ENCODE results near the gene ABHD16B.

The ABHD16B gene

DNA sequence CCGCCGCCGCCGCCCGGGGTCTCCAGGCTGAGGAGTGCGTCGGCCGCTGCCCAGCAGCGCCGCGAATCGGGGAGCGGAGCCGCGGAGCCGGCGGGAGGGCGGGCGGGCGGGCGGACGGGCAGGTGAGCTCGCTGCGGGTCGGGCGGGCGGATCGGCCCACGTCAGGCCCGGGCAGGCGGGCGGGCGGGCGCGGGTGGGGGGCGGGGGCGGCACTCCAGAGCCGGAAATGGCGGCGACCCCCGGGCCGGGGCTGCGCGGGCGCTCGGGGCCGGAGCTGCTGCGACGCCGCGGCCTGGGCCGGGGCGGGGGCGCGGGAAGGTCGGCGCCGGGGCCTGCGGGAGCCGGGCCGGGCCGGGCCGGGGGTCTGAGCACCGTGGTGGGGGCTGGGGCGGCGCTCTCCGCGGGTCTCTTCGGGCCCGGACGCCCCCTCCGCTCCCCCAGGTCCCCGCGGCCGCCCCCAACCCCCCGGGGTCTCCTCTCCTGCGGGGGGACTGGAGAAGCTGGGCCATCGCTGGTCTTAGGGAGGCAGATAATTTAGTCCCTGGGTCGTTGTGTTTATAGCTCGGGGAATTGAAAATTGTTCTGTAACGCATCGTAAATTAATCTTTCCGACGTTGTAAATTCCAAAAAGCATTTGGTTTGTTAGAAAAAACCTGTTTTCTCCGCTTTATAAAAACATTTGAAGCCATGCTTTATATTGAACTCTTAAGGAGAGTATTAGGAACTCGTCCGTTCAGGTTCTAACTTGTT, 34.1 kb downstream of the ABHD16B start:
- TF ChIP-seq, protein P1, sequence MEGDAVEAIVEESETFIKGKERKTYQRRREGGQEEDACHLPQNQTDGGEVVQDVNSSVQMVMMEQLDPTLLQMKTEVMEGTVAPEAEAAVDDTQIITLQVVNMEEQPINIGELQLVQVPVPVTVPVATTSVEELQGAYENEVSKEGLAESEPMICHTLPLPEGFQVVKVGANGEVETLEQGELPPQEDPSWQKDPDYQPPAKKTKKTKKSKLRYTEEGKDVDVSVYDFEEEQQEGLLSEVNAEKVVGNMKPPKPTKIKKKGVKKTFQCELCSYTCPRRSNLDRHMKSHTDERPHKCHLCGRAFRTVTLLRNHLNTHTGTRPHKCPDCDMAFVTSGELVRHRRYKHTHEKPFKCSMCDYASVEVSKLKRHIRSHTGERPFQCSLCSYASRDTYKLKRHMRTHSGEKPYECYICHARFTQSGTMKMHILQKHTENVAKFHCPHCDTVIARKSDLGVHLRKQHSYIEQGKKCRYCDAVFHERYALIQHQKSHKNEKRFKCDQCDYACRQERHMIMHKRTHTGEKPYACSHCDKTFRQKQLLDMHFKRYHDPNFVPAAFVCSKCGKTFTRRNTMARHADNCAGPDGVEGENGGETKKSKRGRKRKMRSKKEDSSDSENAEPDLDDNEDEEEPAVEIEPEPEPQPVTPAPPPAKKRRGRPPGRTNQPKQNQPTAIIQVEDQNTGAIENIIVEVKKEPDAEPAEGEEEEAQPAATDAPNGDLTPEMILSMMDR (IDR thresholded peaks at IDR 0.05; ENCODE audit: low read length, missing control alignments) = no peak
- peak overlapping the region; percentile 77 for H3K4me3 ChIP-seq (replicated peaks; ENCODE audit: low read depth, low read length)
- no peak for DNase-seq (ENCODE audit: low read depth)

DNA sequence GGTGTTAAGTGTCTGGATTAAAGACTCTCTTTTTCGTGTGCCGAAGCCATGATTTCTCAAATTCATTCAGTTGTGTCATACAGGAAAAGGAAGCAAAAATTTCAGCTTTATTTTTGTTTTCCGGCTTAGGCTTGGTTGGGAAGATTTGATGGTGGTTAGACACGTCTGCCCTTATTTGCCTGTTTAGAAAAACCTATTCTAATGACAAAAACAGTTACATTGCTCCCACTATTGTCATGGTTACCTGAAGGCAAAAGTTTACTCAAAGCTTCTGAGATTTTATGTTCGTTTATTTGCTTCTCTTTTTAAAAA, 34.6 kb downstream of the ABHD16B start:
- H3K4me3 ChIP-seq (replicated peaks; ENCODE audit: low read depth, low read length) = peak overlapping the region; percentile 77
- TF ChIP-seq, protein P1 (IDR thresholded peaks at IDR 0.05; ENCODE audit: low read length, missing control alignments) = no peak

DNA sequence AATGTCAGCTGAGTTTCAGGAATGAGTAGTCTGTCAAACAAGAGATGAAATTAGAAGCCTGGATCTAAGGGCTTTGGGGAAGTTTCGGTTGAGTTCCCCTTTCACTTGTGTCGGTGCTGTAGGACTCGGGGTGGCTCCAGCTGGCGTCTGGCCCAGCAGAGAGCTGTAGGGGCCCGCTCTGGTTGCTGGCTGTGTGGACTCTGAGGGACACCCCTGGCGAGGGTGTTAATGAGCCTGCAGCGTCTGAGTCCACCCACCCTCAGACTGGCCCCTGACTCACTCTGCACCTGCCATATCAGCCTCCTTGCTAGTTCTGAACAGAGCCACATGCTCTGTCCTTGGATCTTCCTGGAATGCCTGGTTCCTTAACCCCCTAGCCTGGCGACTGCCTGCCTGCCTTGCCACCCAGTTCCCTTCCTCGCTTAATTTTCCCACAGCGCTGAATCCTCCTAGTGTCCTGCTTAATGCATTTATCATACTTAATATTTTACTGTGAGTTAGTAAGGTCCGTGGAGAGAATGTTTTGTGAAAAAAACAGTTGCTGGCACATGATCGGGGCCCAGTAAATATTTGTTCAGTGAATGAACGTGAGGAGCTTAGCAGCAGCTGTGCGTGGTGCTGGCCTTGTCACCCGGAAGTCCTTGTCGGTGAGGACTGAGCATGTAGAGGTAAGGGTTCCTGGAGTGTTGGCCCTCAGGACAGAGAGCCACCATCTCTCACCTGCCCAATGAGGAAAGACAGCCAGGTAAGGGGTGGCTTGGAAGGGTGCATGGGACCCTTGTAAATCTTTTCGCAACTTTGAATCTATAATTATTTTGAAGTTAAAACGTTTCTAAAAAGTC, 35.2 kb downstream of the ABHD16B start:
- DNase-seq (ENCODE audit: low read depth) = no peak
- peak overlapping the region; percentile 77 for H3K4me3 ChIP-seq (replicated peaks; ENCODE audit: low read depth, low read length)
- TF ChIP-seq, protein P1 (IDR thresholded peaks at IDR 0.05; ENCODE audit: low read length, missing control alignments) = no peak

More for the DNA sequence above, 34.6 kb downstream of the ABHD16B start:
- DNase-seq (ENCODE audit: low read depth) = peak; percentile 38

DNA sequence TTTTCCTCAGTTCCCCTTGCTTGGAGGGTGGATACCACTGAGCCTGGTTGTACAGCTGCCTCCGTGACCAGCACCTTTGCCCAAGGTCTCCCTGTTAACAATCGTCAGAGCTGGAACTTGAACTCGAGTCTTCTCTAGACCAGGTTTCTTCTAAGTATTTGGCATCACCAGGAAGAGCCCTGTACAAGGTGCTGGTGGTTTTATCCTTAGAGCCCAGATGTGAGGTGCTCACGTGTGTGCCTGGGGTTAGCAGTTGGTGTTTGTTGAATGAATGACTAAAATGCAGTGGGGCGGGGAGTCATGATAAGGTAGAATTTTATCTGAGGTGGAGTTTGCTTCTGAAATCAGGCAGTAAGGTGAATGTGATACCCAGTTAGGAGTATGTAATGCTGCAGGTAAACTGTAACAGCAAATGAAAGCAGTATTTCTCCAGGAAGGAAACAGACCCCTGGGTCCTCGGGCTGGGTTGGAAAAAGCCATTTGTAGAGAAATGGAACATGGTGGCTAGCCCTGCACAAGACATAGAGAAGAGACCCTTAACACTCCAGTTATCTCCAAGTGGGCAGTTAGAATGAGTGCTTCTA, 36.8 kb downstream of the ABHD16B start:
- no peak overlapping the region for H3K4me3 ChIP-seq (replicated peaks; ENCODE audit: low read depth, low read length)
- TF ChIP-seq, protein P1 (IDR thresholded peaks at IDR 0.05; ENCODE audit: low read length, missing control alignments) = no peak
- no peak for DNase-seq (ENCODE audit: low read depth)

DNA sequence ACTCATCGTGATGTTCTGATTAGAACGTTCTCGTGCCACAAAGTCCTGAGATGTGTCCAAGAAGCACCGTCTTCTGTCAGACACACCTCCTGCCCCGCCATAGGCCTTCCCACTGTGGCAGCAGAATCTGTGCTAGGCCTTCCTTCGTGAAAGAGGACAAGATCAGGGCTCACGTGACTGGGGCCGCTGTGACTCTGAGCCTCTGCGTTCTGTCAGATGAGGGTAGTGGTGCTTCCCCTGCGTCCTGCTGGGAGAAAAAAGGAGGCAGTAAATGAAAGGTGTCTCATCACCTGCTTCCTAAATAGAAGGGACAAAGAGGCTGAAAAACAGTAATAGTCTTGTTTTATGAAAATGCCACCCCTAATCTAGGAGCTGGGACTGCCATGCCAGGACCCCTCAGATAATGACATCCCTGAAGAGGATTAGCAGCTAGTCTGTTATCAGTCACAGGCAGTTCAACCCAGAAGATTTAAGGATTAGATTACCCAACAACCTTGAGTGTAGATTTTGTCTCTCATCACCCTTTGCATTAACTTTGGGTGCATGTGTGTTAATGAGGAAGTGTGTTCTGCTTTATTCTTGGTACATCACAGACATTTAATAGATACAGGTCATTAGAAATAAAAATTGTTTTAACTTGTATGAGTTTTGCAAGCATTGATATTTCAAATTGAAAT, 37.7 kb downstream of the ABHD16B start:
- TF ChIP-seq, protein P1 (IDR thresholded peaks at IDR 0.05; ENCODE audit: low read length, missing control alignments) = no peak
- H3K4me3 ChIP-seq (replicated peaks; ENCODE audit: low read depth, low read length) = no peak overlapping the region
- no peak for DNase-seq (ENCODE audit: low read depth)

DNA sequence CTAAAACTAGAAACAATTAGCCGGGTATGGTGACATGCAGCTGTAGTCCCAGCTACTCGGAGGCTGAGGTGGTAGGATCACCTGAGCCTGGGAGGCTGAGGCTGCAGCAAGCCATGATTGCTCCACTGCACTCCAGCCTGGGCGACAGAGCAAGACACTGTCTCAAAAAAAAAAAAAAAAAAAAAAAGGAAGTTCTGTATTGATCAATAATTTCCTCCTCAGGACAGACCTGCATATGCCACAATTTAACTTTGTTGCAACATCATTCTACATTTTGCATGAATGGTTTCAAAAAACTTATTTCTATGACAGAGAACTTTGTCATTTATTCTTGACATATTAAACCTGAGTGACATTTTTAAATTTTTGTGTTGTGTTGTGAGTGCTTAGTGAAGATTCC, 39.1 kb downstream of the ABHD16B start:
- TF ChIP-seq, protein P1 (IDR thresholded peaks at IDR 0.05; ENCODE audit: low read length, missing control alignments) = no peak
- no peak for DNase-seq (ENCODE audit: low read depth)
- H3K4me3 ChIP-seq (replicated peaks; ENCODE audit: low read depth, low read length) = no peak overlapping the region

Measured in fibroblast of pulmonary artery (primary cell).